HepG2 (cell line): Measurements from ENCODE around the gene RNASE7. TPM values are rescaled to one million over a fixed set of nuclear protein-coding genes. Genes with fewer than 3 reads are reported as not detected.

ENCODE experiments used
- CBX5 ChIP-seq: sonication (generic); formaldehyde crosslinking; IDR thresholded peaks from 2 replicates; pipeline ENCODE4 v1.4.0; 2020; ENCODE audit warnings: missing genetic modification reagents, borderline replicate concordance
- IRX3 ChIP-seq: sonication (generic); formaldehyde crosslinking; IDR thresholded peaks from 2 replicates; pipeline ENCODE4 v1.8.1; 2023; ENCODE audit warnings: mild to moderate bottlenecking, low read depth, missing genetic modification reagents, borderline replicate concordance
- MYC ChIP-seq: sonication (generic); formaldehyde crosslinking; IDR thresholded peaks from 2 replicates; pipeline ENCODE4 v1.9.0; 2021; ENCODE audit warnings: missing genetic modification reagents, borderline replicate concordance
- POGK ChIP-seq: sonication (generic); formaldehyde crosslinking; conservative IDR thresholded peaks from 2 replicates; pipeline ENCODE4 v1.8.0; 2022; ENCODE audit warnings: mild to moderate bottlenecking, moderate library complexity, missing genetic modification reagents
- RBAK ChIP-seq: sonication (generic); formaldehyde crosslinking; IDR thresholded peaks from 2 replicates; pipeline ENCODE4 v1.5.1; 2020; ENCODE audit warnings: mild to moderate bottlenecking, missing genetic modification reagents
- SMAD1 ChIP-seq: sonication (generic); formaldehyde crosslinking; IDR thresholded peaks from 2 replicates; pipeline ENCODE4 v1.4.0; 2020; ENCODE audit warnings: missing genetic modification reagents, low read depth, mild to moderate bottlenecking, borderline replicate concordance
- ZNF33B ChIP-seq: sonication (generic); formaldehyde crosslinking; IDR thresholded peaks from 2 replicates; pipeline ENCODE4 v1.5.1; 2020; ENCODE audit warnings: mild to moderate bottlenecking, missing genetic modification reagents
- ZNF441 ChIP-seq: sonication (generic); formaldehyde crosslinking; IDR thresholded peaks from 2 replicates; pipeline ENCODE4 v1.7.0; 2021; ENCODE audit warnings: missing genetic modification reagents, borderline replicate concordance
- ZNF687 ChIP-seq: sonication (generic); formaldehyde crosslinking; IDR thresholded peaks from 2 replicates; pipeline ENCODE4 v1.5.1; 2020; ENCODE audit warnings: mild to moderate bottlenecking, missing genetic modification reagents, moderate library complexity
- polyA plus RNA-seq, 8 experiments: library from polyadenylated mRNA; depleted of rRNA in 3 of 8; stranded (reverse) in 7 of 8; unstranded in 1 of 8; fragments of >200 nt; fragmentation: Illumina TruSeq in 4 of 8; extraction: Trizol in 4 of 8; gene quantifications; 2 replicates each; pipeline versions ENCODE4 v1.2.1 to v1.2.3, GENCODE V29; 2011 to 2016; ENCODE audit warnings: low read depth in 4 of 8, missing spikeins in 1 of 8, mixed read lengths in 1 of 8; ENCODE audit not compliant: insufficient read depth in 1 of 8
- total RNA-seq, 5 experiments: library from RNA; depleted of rRNA; stranded (reverse); fragments of >200 nt; fragmentation: Illumina TruSeq; extraction: Trizol; gene quantifications; 2 replicates each; pipeline ENCODE4 v1.2.3, GENCODE V29; 2016; ENCODE audit warnings: low read depth in 1 of 5
- TF ChIP-seq, protein P1 (sequence below): IDR thresholded peaks from 2 replicates; pipeline ENCODE4 v1.6.1; 2016; ENCODE audit warnings: low read depth, missing genetic modification reagents, missing compliant biosample characterization
- TF ChIP-seq, protein P2 (sequence below): sonication (generic); formaldehyde crosslinking; IDR thresholded peaks from 2 replicates; pipeline ENCODE4 v1.4.0; 2020; ENCODE audit warnings: missing genetic modification reagents
- TF ChIP-seq, protein P3 (sequence below): sonication (generic); formaldehyde crosslinking; conservative IDR thresholded peaks from 2 replicates; pipeline ENCODE4 v1.8.1; 2023; ENCODE audit warnings: missing genetic modification reagents

RNASE7 gene
- total and polyA plus RNA-seq, 2 of the 13 experiments (the other 11 are each of a cell fraction or from before 2014, with no cell fraction given), result 0.04 TPM; not detected in 1

DNA sequence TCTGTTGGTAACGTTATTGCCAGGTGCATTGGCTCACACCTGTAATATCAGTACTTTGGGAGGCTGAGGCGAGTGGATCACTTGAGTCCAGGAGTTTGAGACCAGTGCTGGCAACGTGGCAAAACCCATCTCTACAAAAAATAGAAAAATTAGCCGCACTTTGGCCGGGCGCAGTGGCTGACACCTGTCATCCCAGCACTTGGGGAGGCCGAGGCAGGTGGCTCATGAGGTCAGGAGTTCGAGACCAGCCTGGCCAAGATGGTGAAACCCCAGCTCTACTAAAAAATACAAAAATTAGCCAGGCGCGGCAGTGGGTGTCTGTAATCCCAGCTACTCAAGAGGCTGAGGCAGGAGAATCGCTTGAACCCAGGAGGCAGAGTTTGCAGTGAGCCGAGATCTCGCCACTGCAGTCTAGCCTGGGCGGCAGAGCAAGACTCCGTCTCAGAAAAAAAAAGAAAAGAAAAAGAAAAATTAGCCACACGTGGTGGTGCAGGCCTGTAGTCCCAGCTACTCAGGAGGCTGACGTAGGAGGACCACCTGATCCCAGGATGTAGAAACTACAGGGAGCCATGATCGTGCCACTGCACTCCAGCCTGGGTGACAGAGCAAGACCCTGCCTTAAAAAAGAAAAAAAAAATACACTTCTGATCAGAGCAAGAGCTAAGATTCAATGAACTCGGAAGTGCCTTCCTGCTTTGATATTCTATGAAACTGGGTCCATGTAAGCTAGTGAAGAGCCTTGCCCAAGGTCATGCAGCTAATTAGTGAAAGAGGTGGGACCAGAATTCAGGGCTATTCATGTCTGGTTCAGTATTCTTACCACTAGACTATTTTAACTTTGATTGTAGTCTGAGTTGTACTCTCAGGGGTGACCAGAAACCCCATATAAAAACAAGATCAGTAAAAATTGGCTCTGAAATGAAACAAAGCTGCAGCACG is 11.3 kb downstream of the RNASE7 start (continued):
- TF ChIP-seq, protein P1, sequence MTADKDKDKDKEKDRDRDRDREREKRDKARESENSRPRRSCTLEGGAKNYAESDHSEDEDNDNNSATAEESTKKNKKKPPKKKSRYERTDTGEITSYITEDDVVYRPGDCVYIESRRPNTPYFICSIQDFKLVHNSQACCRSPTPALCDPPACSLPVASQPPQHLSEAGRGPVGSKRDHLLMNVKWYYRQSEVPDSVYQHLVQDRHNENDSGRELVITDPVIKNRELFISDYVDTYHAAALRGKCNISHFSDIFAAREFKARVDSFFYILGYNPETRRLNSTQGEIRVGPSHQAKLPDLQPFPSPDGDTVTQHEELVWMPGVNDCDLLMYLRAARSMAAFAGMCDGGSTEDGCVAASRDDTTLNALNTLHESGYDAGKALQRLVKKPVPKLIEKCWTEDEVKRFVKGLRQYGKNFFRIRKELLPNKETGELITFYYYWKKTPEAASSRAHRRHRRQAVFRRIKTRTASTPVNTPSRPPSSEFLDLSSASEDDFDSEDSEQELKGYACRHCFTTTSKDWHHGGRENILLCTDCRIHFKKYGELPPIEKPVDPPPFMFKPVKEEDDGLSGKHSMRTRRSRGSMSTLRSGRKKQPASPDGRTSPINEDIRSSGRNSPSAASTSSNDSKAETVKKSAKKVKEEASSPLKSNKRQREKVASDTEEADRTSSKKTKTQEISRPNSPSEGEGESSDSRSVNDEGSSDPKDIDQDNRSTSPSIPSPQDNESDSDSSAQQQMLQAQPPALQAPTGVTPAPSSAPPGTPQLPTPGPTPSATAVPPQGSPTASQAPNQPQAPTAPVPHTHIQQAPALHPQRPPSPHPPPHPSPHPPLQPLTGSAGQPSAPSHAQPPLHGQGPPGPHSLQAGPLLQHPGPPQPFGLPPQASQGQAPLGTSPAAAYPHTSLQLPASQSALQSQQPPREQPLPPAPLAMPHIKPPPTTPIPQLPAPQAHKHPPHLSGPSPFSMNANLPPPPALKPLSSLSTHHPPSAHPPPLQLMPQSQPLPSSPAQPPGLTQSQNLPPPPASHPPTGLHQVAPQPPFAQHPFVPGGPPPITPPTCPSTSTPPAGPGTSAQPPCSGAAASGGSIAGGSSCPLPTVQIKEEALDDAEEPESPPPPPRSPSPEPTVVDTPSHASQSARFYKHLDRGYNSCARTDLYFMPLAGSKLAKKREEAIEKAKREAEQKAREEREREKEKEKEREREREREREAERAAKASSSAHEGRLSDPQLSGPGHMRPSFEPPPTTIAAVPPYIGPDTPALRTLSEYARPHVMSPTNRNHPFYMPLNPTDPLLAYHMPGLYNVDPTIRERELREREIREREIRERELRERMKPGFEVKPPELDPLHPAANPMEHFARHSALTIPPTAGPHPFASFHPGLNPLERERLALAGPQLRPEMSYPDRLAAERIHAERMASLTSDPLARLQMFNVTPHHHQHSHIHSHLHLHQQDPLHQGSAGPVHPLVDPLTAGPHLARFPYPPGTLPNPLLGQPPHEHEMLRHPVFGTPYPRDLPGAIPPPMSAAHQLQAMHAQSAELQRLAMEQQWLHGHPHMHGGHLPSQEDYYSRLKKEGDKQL (CRISPR knock-in tag), result no peak
- TF ChIP-seq CBX5 (CRISPR knock-in tag), result no peak
- no peak for TF ChIP-seq IRX3 (CRISPR knock-in tag)
- TF ChIP-seq ZNF33B (CRISPR knock-in tag), result no peak
- peak; percentile 72 for TF ChIP-seq ZNF687 (CRISPR knock-in tag)
- TF ChIP-seq ZNF441 (CRISPR knock-in tag), result no peak
- 0 out of 2 replicates have a peak, but pooled peaks have one; percentile 51 for TF ChIP-seq SMAD1 (CRISPR knock-in tag)
- TF ChIP-seq POGK (CRISPR knock-in tag), result peak; percentile 55; the same call in 1 of the 2 replicates
- TF ChIP-seq RBAK (CRISPR knock-in tag), result 0 out of 2 replicates have a peak, but pooled peaks have one; percentile 32
- TF ChIP-seq, protein P2, sequence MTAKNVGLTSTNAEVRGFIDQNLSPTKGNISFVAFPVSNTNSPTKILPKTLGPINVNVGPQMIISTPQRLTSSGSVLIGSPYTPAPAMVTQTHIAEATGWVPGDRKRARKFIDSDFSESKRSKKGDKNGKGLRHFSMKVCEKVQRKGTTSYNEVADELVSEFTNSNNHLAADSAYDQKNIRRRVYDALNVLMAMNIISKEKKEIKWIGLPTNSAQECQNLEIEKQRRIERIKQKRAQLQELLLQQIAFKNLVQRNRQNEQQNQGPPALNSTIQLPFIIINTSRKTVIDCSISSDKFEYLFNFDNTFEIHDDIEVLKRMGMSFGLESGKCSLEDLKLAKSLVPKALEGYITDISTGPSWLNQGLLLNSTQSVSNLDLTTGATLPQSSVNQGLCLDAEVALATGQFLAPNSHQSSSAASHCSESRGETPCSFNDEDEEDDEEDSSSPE (CRISPR knock-in tag), result no peak
- no peak for TF ChIP-seq MYC (CRISPR knock-in tag)
- TF ChIP-seq, protein P3, sequence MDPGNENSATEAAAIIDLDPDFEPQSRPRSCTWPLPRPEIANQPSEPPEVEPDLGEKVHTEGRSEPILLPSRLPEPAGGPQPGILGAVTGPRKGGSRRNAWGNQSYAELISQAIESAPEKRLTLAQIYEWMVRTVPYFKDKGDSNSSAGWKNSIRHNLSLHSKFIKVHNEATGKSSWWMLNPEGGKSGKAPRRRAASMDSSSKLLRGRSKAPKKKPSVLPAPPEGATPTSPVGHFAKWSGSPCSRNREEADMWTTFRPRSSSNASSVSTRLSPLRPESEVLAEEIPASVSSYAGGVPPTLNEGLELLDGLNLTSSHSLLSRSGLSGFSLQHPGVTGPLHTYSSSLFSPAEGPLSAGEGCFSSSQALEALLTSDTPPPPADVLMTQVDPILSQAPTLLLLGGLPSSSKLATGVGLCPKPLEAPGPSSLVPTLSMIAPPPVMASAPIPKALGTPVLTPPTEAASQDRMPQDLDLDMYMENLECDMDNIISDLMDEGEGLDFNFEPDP (CRISPR knock-in tag), result no peak
